ENCODE data around the gene LZTS3.
"Not testable (repeated sequence)": the region's sequence is repeated elsewhere in the genome, so short reads cannot be mapped to it uniquely, and the experiment has no call there.

GRCh38 chr20:3152057-3152644 is 21.2 kb downstream of the LZTS3 start:
- not testable (repeated sequence) for TF ChIP-seq CTCF, EP300 (IDR thresholded peaks at IDR 0.05)
